Liver (tissue), 9 donors: Measurements from ENCODE around the gene SLC6A3. TPM values are rescaled to one million over a fixed set of nuclear protein-coding genes. Genes with fewer than 3 reads are reported as not detected.

Experiments
- DNase-seq: peaks from one replicate; pipeline ENCODE4 v3.0.0-alpha.2; 2017; ENCODE audit warnings: low spot score
- H3K27ac ChIP-seq, 2 donors: one replicate each; pipeline ENCODE4 v1.7.0; 2013; ENCODE audit warnings: inconsistent platforms in 2 of 2, low read length in 2 of 2, control low read depth in 1 of 2, low read depth in 1 of 2, mild to moderate bottlenecking in 1 of 2
- H3K27me3 ChIP-seq, 4 donors: one replicate each; pipeline versions ENCODE4 v1.6.1 to v1.7.0; 2013; ENCODE audit warnings: low read length in 3 of 4, inconsistent platforms in 1 of 4, mild to moderate bottlenecking in 1 of 4, moderate library complexity in 1 of 4; ENCODE audit not compliant: control insufficient read depth in 4 of 4, insufficient read depth in 4 of 4
- H3K36me3 ChIP-seq, 4 donors: one replicate each; pipeline versions ENCODE4 v1.6.1 to v1.7.0; 2013; ENCODE audit warnings: low read length in 3 of 4, mild to moderate bottlenecking in 3 of 4, low read depth in 1 of 4, moderate library complexity in 1 of 4; ENCODE audit not compliant: control insufficient read depth in 4 of 4, insufficient read depth in 3 of 4
- H3K4me1 ChIP-seq, 4 donors: one replicate each; pipeline versions ENCODE4 v1.6.1 to v1.7.0; 2013; ENCODE audit warnings: low read length in 3 of 4, mild to moderate bottlenecking in 3 of 4, moderate library complexity in 1 of 4; ENCODE audit not compliant: control insufficient read depth in 4 of 4, insufficient read depth in 4 of 4
- H3K4me3 ChIP-seq, 3 donors: one replicate each; pipeline versions ENCODE4 v1.6.1 to v1.7.0; 2013; ENCODE audit warnings: low read length in 3 of 3, control low read depth in 1 of 3, low read depth in 1 of 3, mild to moderate bottlenecking in 1 of 3
- H3K9ac ChIP-seq, 2 donors: one replicate each; pipeline ENCODE4 v1.7.0; 2013; ENCODE audit warnings: low read length in 2 of 2, mild to moderate bottlenecking in 2 of 2, moderate library complexity in 2 of 2, control low read depth in 1 of 2, low read depth in 1 of 2
- H3K9me3 ChIP-seq, 4 donors: one replicate each; pipeline versions ENCODE4 v1.6.1 to v1.7.0; 2013; ENCODE audit warnings: low read length in 3 of 4; ENCODE audit not compliant: control insufficient read depth in 4 of 4
- ATF3 ChIP-seq: IDR thresholded peaks from 2 replicates; pipeline ENCODE4 v1.6.1; 2016; ENCODE audit warnings: antibody characterized with exemption
- EGR1 ChIP-seq, 2 donors: IDR thresholded peaks; 2 replicates each; pipeline ENCODE4 v1.6.1; 2016 to 2018; ENCODE audit warnings: antibody characterized with exemption in 2 of 2, low read depth in 2 of 2
- FOXA1 ChIP-seq: IDR thresholded peaks from 2 replicates; pipeline ENCODE4 v1.6.1; 2016; ENCODE audit warnings: antibody characterized with exemption
- GABPA ChIP-seq, 2 donors: IDR thresholded peaks in 1 of 2; conservative IDR thresholded peaks in 1 of 2; 2 replicates each; pipeline ENCODE4 v1.6.1; 2016; ENCODE audit warnings: antibody characterized with exemption in 2 of 2, mild to moderate bottlenecking in 1 of 2, moderate library complexity in 1 of 2
- HNF4A ChIP-seq, 2 donors: conservative IDR thresholded peaks; 2 replicates each; pipeline ENCODE4 v1.6.1; 2016; ENCODE audit warnings: antibody characterized with exemption in 2 of 2, mild to moderate bottlenecking in 2 of 2
- HNF4G ChIP-seq: IDR thresholded peaks from 2 replicates; pipeline ENCODE4 v1.6.1; 2016; ENCODE audit warnings: antibody characterized with exemption
- JUND ChIP-seq, 2 donors: IDR thresholded peaks; 2 replicates each; pipeline ENCODE4 v1.6.1; 2016; ENCODE audit warnings: antibody characterized with exemption in 2 of 2
- MAX ChIP-seq: IDR thresholded peaks from 2 replicates; pipeline ENCODE4 v1.6.1; 2016; ENCODE audit warnings: antibody characterized with exemption
- NR2F2 ChIP-seq: IDR thresholded peaks from 2 replicates; pipeline ENCODE4 v1.6.1; 2016; ENCODE audit warnings: antibody characterized with exemption
- RAD21 ChIP-seq, 2 donors: IDR thresholded peaks; 2 replicates each; pipeline ENCODE4 v1.6.1; 2016; ENCODE audit warnings: antibody characterized with exemption in 2 of 2, mild to moderate bottlenecking in 2 of 2
- RXRA ChIP-seq, 2 donors: IDR thresholded peaks; 2 replicates each; pipeline ENCODE4 v1.6.1; 2017 to 2018; ENCODE audit warnings: antibody characterized with exemption in 2 of 2, mild to moderate bottlenecking in 1 of 2
- SP1 ChIP-seq: IDR thresholded peaks from 2 replicates; pipeline ENCODE4 v1.6.1; 2018; ENCODE audit warnings: antibody characterized with exemption, mild to moderate bottlenecking
- TAF1 ChIP-seq: conservative IDR thresholded peaks from 2 replicates; pipeline ENCODE4 v1.6.1; 2016; ENCODE audit warnings: antibody characterized with exemption, mild to moderate bottlenecking
- ZBTB33 ChIP-seq: IDR thresholded peaks from 2 replicates; pipeline ENCODE4 v1.6.1; 2016; ENCODE audit warnings: antibody characterized with exemption
- WGBS: extraction: QIAGEN DNeasy Blood & Tissue Kit; methylation state at CpG from one replicate; pipeline ENCODE4 v1.1.7; 2013; 5-methylcytosine and 5-hydroxymethylcytosine counted together
- polyA plus RNA-seq, 2 donors: library from polyadenylated mRNA; stranded (reverse) in 1 of 2; unstranded in 1 of 2; fragments of 200-250 nt in 1 of 2; fragments of >200 nt in 1 of 2; fragmentation: Nextera tagmentation in 1 of 2; extraction: Ambion mirVana in 1 of 2; gene quantifications; one replicate each; pipeline versions ENCODE4 v1.2.1 to v1.2.3, GENCODE V29; 2013 to 2015
- total RNA-seq, 2 donors: library from RNA; depleted of rRNA; stranded (reverse); fragments of >200 nt; gene quantifications; one replicate each; pipeline ENCODE4 v1.2.3, GENCODE V29; 2014
- TF ChIP-seq, protein P1 (sequence below): fragments of 150-350 bp; IDR thresholded peaks from 2 replicates; pipeline ENCODE4 v1.5.1; 2017; ENCODE audit warnings: improper control_type of control experiment, low read depth, low read length; ENCODE audit not compliant: missing input control
- TF ChIP-seq, protein P2 (sequence below): IDR thresholded peaks from 2 replicates; pipeline ENCODE4 v1.6.1; 2016; ENCODE audit warnings: antibody characterized with exemption, mild to moderate bottlenecking
- donor health status: healthy.
- donor health status: healthy.
- donor health status: healthy.
- donor health status: healthy.
- donor health status: healthy.

SLC6A3 gene
- total and polyA plus RNA-seq, 4 donors = not detected

GRCh38 chr5:1472964-1473628, 27.9 kb upstream of the SLC6A3 start (continued):
- TF ChIP-seq ZBTB33 = no peak
- TF ChIP-seq SP1 = no peak
- no peak for TF ChIP-seq ATF3

DNA sequence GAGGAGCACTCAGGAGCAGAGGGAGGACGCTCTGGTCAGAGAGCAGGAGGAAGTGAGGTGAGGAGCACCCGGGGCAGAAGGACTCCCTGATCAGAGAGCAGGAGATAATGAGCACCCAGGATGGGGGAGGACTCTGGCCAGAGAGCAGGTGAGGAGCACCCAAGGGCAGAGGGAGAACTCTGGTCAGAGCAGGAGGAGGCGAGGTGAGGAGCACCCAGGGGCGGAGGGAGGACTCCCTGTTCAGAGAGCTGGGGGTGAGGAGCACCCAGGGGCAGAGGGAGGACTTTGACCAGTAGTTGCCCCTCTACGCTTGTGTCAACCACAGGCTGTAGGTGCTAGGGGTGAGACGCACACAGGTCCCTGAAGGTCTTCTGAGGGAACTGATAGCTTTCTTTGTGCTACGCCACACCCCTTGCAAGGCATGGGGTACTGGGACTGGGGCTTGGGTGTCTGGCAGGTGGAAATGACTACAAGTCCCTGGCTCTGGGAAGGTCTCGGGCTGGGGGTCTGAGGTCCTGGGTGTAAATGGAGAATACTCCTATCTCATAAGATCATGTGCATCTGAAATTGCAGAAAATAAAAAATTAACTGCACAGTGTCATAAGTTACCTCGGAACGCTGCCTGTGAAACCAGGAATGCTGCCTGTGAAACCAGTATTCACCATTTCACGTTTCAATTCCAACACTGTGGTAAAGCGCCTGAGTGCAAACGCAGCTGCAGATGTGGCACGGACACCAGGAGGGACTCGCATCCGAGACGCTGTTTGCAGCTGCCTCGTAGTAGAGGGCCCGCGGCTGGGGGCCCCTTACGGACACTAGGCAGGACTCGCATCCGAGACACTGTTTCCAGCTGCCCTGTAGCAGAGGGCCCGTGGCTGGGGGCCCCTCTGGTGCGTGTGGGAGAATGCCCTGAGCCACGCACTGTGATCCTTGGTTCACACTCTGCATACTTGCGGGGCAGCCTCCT, 27.0 kb upstream of the SLC6A3 start:
- H3K36me3 ChIP-seq = peaks cover 0 to 5% (median 0%) of the 10 kb centered on the region in 4 donors
- WGBS = 95% methylated on average over 27 of the region's 27 CpGs
- no peak overlapping the region for H3K27ac ChIP-seq
- no peak overlapping the region for H3K4me3 ChIP-seq
- H3K4me1 ChIP-seq = peaks cover 3 to 15% (median 5%) of the 10 kb centered on the region in 4 donors
- TF ChIP-seq GABPA (IDR thresholded peaks at IDR 0.05 in 1 of 2, conservative IDR thresholded peaks at IDR 0.05 in 1 of 2) (no peak), FOXA1 (no peak)
- DNase-seq = no peak
- H3K9me3 ChIP-seq = no peaks in the 10 kb centered on the region
- no peaks in the 10 kb centered on the region for H3K27me3 ChIP-seq
- no peak overlapping the region for H3K9ac ChIP-seq

- no peak for TF ChIP-seq JUND (IDR thresholded peaks at IDR 0.05)
- TF ChIP-seq HNF4A (conservative IDR thresholded peaks at IDR 0.05) = no peak
- no peak for TF ChIP-seq FOXA1
- TF ChIP-seq GABPA (IDR thresholded peaks at IDR 0.05 in 1 of 2, conservative IDR thresholded peaks at IDR 0.05 in 1 of 2) = no peak
- TF ChIP-seq MAX = no peak
- TF ChIP-seq HNF4G = no peak
- TF ChIP-seq SP1 = no peak
- TF ChIP-seq, protein P1, sequence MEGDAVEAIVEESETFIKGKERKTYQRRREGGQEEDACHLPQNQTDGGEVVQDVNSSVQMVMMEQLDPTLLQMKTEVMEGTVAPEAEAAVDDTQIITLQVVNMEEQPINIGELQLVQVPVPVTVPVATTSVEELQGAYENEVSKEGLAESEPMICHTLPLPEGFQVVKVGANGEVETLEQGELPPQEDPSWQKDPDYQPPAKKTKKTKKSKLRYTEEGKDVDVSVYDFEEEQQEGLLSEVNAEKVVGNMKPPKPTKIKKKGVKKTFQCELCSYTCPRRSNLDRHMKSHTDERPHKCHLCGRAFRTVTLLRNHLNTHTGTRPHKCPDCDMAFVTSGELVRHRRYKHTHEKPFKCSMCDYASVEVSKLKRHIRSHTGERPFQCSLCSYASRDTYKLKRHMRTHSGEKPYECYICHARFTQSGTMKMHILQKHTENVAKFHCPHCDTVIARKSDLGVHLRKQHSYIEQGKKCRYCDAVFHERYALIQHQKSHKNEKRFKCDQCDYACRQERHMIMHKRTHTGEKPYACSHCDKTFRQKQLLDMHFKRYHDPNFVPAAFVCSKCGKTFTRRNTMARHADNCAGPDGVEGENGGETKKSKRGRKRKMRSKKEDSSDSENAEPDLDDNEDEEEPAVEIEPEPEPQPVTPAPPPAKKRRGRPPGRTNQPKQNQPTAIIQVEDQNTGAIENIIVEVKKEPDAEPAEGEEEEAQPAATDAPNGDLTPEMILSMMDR = no peak
- TF ChIP-seq RAD21 (IDR thresholded peaks at IDR 0.05) = no peak
- no peak for TF ChIP-seq ATF3
- TF ChIP-seq NR2F2 = no peak
- TF ChIP-seq RXRA (IDR thresholded peaks at IDR 0.05) = no peak
- TF ChIP-seq EGR1 (IDR thresholded peaks at IDR 0.05; ENCODE audit: low read depth in 2 of 2) = no peak
- no peak for TF ChIP-seq TAF1
- TF ChIP-seq, protein P2, sequence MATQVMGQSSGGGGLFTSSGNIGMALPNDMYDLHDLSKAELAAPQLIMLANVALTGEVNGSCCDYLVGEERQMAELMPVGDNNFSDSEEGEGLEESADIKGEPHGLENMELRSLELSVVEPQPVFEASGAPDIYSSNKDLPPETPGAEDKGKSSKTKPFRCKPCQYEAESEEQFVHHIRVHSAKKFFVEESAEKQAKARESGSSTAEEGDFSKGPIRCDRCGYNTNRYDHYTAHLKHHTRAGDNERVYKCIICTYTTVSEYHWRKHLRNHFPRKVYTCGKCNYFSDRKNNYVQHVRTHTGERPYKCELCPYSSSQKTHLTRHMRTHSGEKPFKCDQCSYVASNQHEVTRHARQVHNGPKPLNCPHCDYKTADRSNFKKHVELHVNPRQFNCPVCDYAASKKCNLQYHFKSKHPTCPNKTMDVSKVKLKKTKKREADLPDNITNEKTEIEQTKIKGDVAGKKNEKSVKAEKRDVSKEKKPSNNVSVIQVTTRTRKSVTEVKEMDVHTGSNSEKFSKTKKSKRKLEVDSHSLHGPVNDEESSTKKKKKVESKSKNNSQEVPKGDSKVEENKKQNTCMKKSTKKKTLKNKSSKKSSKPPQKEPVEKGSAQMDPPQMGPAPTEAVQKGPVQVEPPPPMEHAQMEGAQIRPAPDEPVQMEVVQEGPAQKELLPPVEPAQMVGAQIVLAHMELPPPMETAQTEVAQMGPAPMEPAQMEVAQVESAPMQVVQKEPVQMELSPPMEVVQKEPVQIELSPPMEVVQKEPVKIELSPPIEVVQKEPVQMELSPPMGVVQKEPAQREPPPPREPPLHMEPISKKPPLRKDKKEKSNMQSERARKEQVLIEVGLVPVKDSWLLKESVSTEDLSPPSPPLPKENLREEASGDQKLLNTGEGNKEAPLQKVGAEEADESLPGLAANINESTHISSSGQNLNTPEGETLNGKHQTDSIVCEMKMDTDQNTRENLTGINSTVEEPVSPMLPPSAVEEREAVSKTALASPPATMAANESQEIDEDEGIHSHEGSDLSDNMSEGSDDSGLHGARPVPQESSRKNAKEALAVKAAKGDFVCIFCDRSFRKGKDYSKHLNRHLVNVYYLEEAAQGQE = no peak
- no peak for TF ChIP-seq ZBTB33
- Histone ChIP-seq H3K4me3 (no peak overlapping the region), H3K36me3 (no peaks in the 10 kb centered on the region), H3K9me3 (no peaks in the 10 kb centered on the region), H3K27me3 (no peaks in the 10 kb centered on the region), H3K9ac (no peak overlapping the region), H3K27ac (no peak overlapping the region), H3K4me1 (peaks cover 3 to 10% (median 5%) of the 10 kb centered on the region in 4 donors)
- DNase-seq = no peak
- WGBS = 93% methylated on average over 8 of the region's 8 CpGs
Measured at GRCh38 chr5:1471240-1471853, 26.1 kb upstream of the SLC6A3 start.
